Measurements from ENCODE around the gene ABHD16B.

ABHD16B gene

DNA sequence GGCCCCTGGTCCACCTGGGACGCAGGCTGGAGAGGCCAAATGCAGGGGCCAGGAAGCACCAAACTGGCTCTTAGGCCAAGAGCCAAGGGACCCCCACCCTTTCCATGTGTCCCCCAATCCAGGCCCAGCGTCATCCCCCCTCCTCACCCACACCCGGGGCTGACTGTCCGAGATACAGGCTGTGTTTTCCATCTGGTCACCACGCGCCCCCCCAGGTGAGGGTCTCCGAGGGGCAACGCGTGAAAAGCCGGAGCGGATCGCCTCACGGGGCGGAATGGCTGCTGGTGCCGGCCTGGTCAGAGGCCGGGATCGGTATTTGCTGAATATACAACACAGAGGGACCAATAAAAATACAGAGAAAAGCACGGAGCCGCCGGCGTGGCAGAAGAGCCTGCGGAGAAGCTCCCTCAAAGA, 5.2 kb upstream of the ABHD16B start:
- no peak for DNase-seq (ENCODE audit: low read depth)
- no peak overlapping the region for H3K4me3 ChIP-seq (replicated peaks; ENCODE audit: low read depth, low read length)
- TF ChIP-seq, protein P1, sequence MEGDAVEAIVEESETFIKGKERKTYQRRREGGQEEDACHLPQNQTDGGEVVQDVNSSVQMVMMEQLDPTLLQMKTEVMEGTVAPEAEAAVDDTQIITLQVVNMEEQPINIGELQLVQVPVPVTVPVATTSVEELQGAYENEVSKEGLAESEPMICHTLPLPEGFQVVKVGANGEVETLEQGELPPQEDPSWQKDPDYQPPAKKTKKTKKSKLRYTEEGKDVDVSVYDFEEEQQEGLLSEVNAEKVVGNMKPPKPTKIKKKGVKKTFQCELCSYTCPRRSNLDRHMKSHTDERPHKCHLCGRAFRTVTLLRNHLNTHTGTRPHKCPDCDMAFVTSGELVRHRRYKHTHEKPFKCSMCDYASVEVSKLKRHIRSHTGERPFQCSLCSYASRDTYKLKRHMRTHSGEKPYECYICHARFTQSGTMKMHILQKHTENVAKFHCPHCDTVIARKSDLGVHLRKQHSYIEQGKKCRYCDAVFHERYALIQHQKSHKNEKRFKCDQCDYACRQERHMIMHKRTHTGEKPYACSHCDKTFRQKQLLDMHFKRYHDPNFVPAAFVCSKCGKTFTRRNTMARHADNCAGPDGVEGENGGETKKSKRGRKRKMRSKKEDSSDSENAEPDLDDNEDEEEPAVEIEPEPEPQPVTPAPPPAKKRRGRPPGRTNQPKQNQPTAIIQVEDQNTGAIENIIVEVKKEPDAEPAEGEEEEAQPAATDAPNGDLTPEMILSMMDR (IDR thresholded peaks at IDR 0.05; ENCODE audit: low read length, missing control alignments): no peak

DNA sequence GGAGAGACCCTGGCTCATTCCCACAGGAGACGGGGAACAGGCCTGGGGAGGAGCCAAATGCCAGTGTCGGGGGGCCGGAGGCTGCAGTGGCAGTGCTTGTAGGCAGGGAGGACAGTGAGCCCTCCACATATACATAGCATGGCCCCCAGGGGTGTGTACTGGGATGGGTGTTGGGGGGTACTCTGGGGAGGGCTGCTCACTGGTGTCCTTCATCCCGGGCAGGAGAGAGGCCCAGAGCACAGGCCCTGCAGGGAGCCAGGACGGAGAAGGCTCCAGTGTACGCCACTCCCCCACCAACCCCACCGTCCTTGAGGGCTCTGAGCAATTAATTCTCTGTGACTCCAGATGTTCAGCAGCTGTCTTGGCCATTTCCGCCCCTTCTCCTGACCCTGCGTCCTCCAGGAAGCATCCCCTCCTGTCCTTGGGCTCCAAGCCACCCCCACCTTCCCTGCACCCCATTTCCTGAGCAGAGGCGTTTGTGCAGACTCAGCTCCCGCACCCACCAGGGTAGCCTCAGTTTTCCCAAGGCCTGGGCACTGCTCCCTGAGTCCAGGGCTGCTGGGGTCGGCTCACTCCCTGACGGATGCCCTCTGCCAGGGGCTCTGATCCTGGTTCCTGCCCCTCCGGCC, 3.4 kb upstream of the ABHD16B start:
- peak; percentile 48 for DNase-seq (ENCODE audit: low read depth)
- TF ChIP-seq, protein P1 (IDR thresholded peaks at IDR 0.05; ENCODE audit: low read length, missing control alignments): no peak
- no peak overlapping the region for H3K4me3 ChIP-seq (replicated peaks; ENCODE audit: low read depth, low read length)

GRCh38 chr20:63858393-63859165, 2.7 kb upstream of the ABHD16B start:
- TF ChIP-seq, protein P1 (IDR thresholded peaks at IDR 0.05; ENCODE audit: low read length, missing control alignments): peak; percentile 62
- no peak overlapping the region for H3K4me3 ChIP-seq (replicated peaks; ENCODE audit: low read depth, low read length)
- DNase-seq (ENCODE audit: low read depth): peak; percentile 83

DNA sequence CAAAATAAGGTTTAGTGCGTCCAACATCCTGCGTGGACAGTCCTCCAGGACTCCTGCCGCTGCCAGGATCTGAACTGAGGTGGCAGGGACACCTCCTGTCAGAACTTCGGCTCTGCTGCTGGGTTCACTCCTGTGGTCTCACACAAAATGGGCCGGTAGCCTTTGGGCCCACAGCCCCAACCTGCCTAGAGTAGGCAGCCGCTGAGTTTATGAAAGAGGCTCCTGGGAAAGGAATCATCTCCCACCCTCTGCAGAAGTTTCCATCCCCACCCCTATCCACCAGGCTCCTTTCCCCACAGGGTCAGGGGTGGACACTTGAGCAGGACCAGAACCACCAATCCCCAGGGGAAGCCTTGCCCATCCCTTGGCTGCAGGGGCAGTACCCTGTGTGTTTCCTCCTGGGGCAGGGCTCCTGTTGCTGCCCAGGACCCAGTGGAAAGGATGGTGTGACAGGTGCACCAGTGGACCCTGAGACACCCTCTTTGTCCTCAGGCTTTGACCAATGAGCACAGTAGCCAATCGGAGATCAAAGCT, 2.1 kb upstream of the ABHD16B start:
- TF ChIP-seq, protein P1 (IDR thresholded peaks at IDR 0.05; ENCODE audit: low read length, missing control alignments): no peak
- no peak overlapping the region for H3K4me3 ChIP-seq (replicated peaks; ENCODE audit: low read depth, low read length)
- no peak for DNase-seq (ENCODE audit: low read depth)

GRCh38 chr20:63860325-63861051, 810 bp upstream of the ABHD16B start:
- H3K4me3 ChIP-seq (replicated peaks; ENCODE audit: low read depth, low read length): no peak overlapping the region
- DNase-seq (ENCODE audit: low read depth): no peak
- TF ChIP-seq, protein P1 (IDR thresholded peaks at IDR 0.05; ENCODE audit: low read length, missing control alignments): no peak

- no peak for DNase-seq (ENCODE audit: low read depth)
- H3K4me3 ChIP-seq (replicated peaks; ENCODE audit: low read depth, low read length): no peak overlapping the region
- TF ChIP-seq, protein P1 (IDR thresholded peaks at IDR 0.05; ENCODE audit: low read length, missing control alignments): no peak
Observed at GRCh38 chr20:63861981-63862901, 943 bp downstream of the ABHD16B start.

Measured in fibroblast of pulmonary artery (primary cell).